Measurements from ENCODE around the gene MEGF11.

The MEGF11 gene

GRCh38 chr15:66151809-66152208, 101.7 kb downstream of the MEGF11 start:
- TF ChIP-seq ZNF274 (IDR thresholded peaks at IDR 0.05; ENCODE audit: low read depth, low read length), result no peak
- H3K4me3 ChIP-seq (ENCODE audit: low read length), result no peak overlapping the region

GRCh38 chr15:66149871-66150270, 103.7 kb downstream of the MEGF11 start:
- TF ChIP-seq ZNF274 (IDR thresholded peaks at IDR 0.05; ENCODE audit: low read depth, low read length), result no peak
- no peak overlapping the region for H3K4me3 ChIP-seq (ENCODE audit: low read length)

GRCh38 chr15:66148187-66148586, 105.4 kb downstream of the MEGF11 start:
- no peak overlapping the region for H3K4me3 ChIP-seq (ENCODE audit: low read length)
- TF ChIP-seq ZNF274 (IDR thresholded peaks at IDR 0.05; ENCODE audit: low read depth, low read length), result no peak

GRCh38 chr15:66147440-66147839, 106.1 kb downstream of the MEGF11 start:
- no peak overlapping the region for H3K4me3 ChIP-seq (ENCODE audit: low read length)
- TF ChIP-seq ZNF274 (IDR thresholded peaks at IDR 0.05; ENCODE audit: low read depth, low read length), result no peak

GRCh38 chr15:66145726-66146182, 107.8 kb downstream of the MEGF11 start:
- TF ChIP-seq ZNF274 (IDR thresholded peaks at IDR 0.05; ENCODE audit: low read depth, low read length), result no peak
- no peak overlapping the region for H3K4me3 ChIP-seq (ENCODE audit: low read length)

GRCh38 chr15:66144978-66145725, 108.4 kb downstream of the MEGF11 start:
- no peak overlapping the region for H3K4me3 ChIP-seq (ENCODE audit: low read length)
- no peak for TF ChIP-seq ZNF274 (IDR thresholded peaks at IDR 0.05; ENCODE audit: low read depth, low read length)

GRCh38 chr15:66142285-66142684, 111.3 kb downstream of the MEGF11 start:
- no peak overlapping the region for H3K4me3 ChIP-seq (ENCODE audit: low read length)
- TF ChIP-seq ZNF274 (IDR thresholded peaks at IDR 0.05; ENCODE audit: low read depth, low read length), result no peak

GRCh38 chr15:66139591-66140207, 113.9 kb downstream of the MEGF11 start:
- no peak overlapping the region for H3K4me3 ChIP-seq (ENCODE audit: low read length)
- TF ChIP-seq ZNF274 (IDR thresholded peaks at IDR 0.05; ENCODE audit: low read depth, low read length), result no peak

GRCh38 chr15:66138892-66139590, 114.5 kb downstream of the MEGF11 start:
- no peak for TF ChIP-seq ZNF274 (IDR thresholded peaks at IDR 0.05; ENCODE audit: low read depth, low read length)
- no peak overlapping the region for H3K4me3 ChIP-seq (ENCODE audit: low read length)

GRCh38 chr15:66138096-66138783, 115.3 kb downstream of the MEGF11 start:
- TF ChIP-seq ZNF274 (IDR thresholded peaks at IDR 0.05; ENCODE audit: low read depth, low read length), result no peak
- no peak overlapping the region for H3K4me3 ChIP-seq (ENCODE audit: low read length)

- no peak overlapping the region for H3K4me3 ChIP-seq (ENCODE audit: low read length)
- no peak for TF ChIP-seq ZNF274 (IDR thresholded peaks at IDR 0.05; ENCODE audit: low read depth, low read length)
Measured at GRCh38 chr15:66136948-66137347, 116.6 kb downstream of the MEGF11 start.

GRCh38 chr15:66135664-66136063, 117.9 kb downstream of the MEGF11 start:
- no peak for TF ChIP-seq ZNF274 (IDR thresholded peaks at IDR 0.05; ENCODE audit: low read depth, low read length)
- H3K4me3 ChIP-seq (ENCODE audit: low read length), result no peak overlapping the region

- H3K4me3 ChIP-seq (ENCODE audit: low read length), result no peak overlapping the region
- TF ChIP-seq ZNF274 (IDR thresholded peaks at IDR 0.05; ENCODE audit: low read depth, low read length), result no peak
Measured at GRCh38 chr15:66134284-66134683, 119.3 kb downstream of the MEGF11 start.

GRCh38 chr15:66133247-66133885, 120.2 kb downstream of the MEGF11 start:
- no peak overlapping the region for H3K4me3 ChIP-seq (ENCODE audit: low read length)
- no peak for TF ChIP-seq ZNF274 (IDR thresholded peaks at IDR 0.05; ENCODE audit: low read depth, low read length)

Data from GM08714 (cell line).